ENCODE results near the gene LRMDA.

DNA sequence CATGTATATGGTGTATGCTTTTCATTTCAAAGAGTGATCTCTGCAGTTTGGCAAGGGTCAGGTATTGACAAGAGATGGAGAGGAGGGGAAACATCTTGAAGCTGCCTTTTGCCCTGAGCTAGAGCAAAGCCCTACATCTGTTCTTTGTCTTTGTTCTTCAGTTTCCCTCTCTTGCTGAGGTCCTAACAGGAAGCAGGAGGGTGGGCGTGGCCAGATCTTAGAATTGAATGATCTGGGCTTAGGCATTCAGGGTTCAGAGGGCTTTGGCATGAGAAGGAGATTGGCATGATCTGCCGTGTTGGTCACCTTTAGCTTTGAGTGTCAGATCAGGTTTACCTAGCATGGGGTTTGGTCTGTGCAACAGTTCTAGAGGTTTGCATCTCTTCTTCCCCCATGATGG lies 41.3 kb downstream of the LRMDA start:
- TF ChIP-seq, protein P1, sequence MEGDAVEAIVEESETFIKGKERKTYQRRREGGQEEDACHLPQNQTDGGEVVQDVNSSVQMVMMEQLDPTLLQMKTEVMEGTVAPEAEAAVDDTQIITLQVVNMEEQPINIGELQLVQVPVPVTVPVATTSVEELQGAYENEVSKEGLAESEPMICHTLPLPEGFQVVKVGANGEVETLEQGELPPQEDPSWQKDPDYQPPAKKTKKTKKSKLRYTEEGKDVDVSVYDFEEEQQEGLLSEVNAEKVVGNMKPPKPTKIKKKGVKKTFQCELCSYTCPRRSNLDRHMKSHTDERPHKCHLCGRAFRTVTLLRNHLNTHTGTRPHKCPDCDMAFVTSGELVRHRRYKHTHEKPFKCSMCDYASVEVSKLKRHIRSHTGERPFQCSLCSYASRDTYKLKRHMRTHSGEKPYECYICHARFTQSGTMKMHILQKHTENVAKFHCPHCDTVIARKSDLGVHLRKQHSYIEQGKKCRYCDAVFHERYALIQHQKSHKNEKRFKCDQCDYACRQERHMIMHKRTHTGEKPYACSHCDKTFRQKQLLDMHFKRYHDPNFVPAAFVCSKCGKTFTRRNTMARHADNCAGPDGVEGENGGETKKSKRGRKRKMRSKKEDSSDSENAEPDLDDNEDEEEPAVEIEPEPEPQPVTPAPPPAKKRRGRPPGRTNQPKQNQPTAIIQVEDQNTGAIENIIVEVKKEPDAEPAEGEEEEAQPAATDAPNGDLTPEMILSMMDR (IDR thresholded peaks at IDR 0.05): no peak
- no peak for TF ChIP-seq POLR2A (IDR thresholded peaks at IDR 0.05)
- TF ChIP-seq POLR2AphosphoS5 (IDR thresholded peaks at IDR 0.05): no peak
- no peak for TF ChIP-seq EP300 (IDR thresholded peaks at IDR 0.05; ENCODE audit: low read depth)

Measured in transverse colon (tissue), 4 donors.